Large intestine (tissue), 3 donors: ENCODE measurements around the gene TFEC. TPM values are rescaled to one million over a fixed set of nuclear protein-coding genes. Genes with fewer than 3 reads are reported as not detected.

Source experiments
- DNase-seq, 2 donors: peaks; one replicate each; pipeline versions ENCODE4 v3.0.0 to v3.0.0-alpha.2; 2013
- H3K27ac ChIP-seq: one replicate; pipeline ENCODE4 v1.5.1; 2013; ENCODE audit warnings: low read length
- H3K27me3 ChIP-seq: 2 replicates; pipeline ENCODE4 v1.6.1; 2013; ENCODE audit warnings: low read length; ENCODE audit not compliant: control insufficient read depth, insufficient read depth
- H3K36me3 ChIP-seq: 2 replicates; pipeline ENCODE4 v1.6.1; 2013; ENCODE audit warnings: low read length; ENCODE audit not compliant: control insufficient read depth, insufficient read depth
- H3K4me1 ChIP-seq: one replicate; pipeline ENCODE4 v1.6.1; 2013; ENCODE audit warnings: low read length; ENCODE audit not compliant: control insufficient read depth, insufficient read depth
- H3K4me3 ChIP-seq: one replicate; pipeline ENCODE4 v1.5.1; 2013; ENCODE audit warnings: low read length
- H3K9me3 ChIP-seq: one replicate; pipeline ENCODE4 v1.6.1; 2013; ENCODE audit warnings: mild to moderate bottlenecking, low read depth, low read length, moderate library complexity; ENCODE audit not compliant: control insufficient read depth
- WGBS: methylation state at CpG from one replicate; pipeline ENCODE4 v1.1.5; 2013; ENCODE audit warnings: low lambda C conversion rate; ENCODE audit not compliant: insufficient coverage; 5-methylcytosine and 5-hydroxymethylcytosine counted together
- polyA plus RNA-seq: library from polyadenylated mRNA; unstranded; fragments of 120-200 nt; gene quantifications from one replicate; pipeline ENCODE4 v1.2.1, GENCODE V29; 2013

TFEC gene
- polyA plus RNA-seq, 1 donor: 132 TPM

DNA sequence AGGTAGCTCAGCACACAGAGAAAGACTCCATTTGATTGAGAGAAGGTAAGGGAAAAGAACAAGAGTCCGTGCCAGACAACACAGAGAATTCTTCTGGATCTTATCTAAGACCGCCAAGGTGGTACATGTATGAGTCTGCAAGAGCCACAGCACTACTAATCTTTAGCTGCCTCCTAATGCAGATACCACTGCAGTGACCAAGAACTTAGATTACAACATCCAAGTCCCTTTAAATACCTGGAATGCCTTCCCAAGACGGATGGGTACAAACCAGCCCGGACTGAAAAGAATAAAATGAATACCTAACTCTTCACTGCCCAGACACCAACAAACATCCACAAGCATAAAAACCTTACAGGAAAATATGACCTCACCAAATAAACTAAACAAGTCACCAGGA, 33.3 kb downstream of the TFEC start:
- Histone ChIP-seq H3K36me3 (no peaks in the 10 kb centered on the region), H3K9me3 (no peaks in the 10 kb centered on the region), H3K27me3 (no peaks in the 10 kb centered on the region), H3K27ac (no peak overlapping the region), H3K4me1 (no peaks in the 10 kb centered on the region), H3K4me3 (no peak overlapping the region)
- DNase-seq: no peak
- WGBS: no CpG with 5 or more reads among the region's 4 CpGs

- Histone ChIP-seq H3K9me3 (no peaks in the 10 kb centered on the region), H3K27ac (no peak overlapping the region), H3K36me3 (no peaks in the 10 kb centered on the region), H3K4me1 (no peaks in the 10 kb centered on the region), H3K4me3 (no peak overlapping the region), H3K27me3 (no peaks in the 10 kb centered on the region)
- no peak for DNase-seq
- WGBS: no CpG with 5 or more reads among the region's 6 CpGs
Measured at GRCh38 chr7:115995701-115996100, 34.9 kb downstream of the TFEC start.

DNA sequence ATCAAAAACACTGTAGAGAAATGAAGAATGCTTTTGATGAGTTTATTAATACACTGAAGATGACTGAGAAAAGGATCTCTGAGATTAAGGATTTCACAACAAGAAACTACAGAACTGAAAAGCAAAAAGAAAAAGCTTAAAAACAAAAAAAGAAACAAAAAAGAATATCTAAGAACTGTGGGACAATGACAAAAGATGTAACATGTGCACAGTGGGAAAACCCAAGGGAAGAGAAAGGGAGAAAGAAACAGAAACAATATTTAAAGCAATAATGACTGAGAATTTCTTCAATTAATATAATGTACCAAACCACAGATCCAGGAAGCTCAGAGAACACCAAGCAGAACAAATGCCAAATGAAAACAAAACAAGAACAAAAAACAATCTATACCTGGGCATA, 42.2 kb downstream of the TFEC start:
- no peaks in the 10 kb centered on the region for H3K36me3 ChIP-seq
- H3K4me3 ChIP-seq: no peak overlapping the region
- no peaks in the 10 kb centered on the region for H3K27me3 ChIP-seq
- no peak for DNase-seq
- H3K4me1 ChIP-seq: no peaks in the 10 kb centered on the region
- H3K27ac ChIP-seq: no peak overlapping the region
- no peaks in the 10 kb centered on the region for H3K9me3 ChIP-seq

- H3K27me3 ChIP-seq: no peaks in the 10 kb centered on the region
Measured at GRCh38 chr7:115987486-115987885, 43.1 kb downstream of the TFEC start.

GRCh38 chr7:115984105-115984504, 46.5 kb downstream of the TFEC start:
- no peak overlapping the region for H3K27ac ChIP-seq
- no peaks in the 10 kb centered on the region for H3K27me3 ChIP-seq
- no peak overlapping the region for H3K4me3 ChIP-seq
- no peaks in the 10 kb centered on the region for H3K9me3 ChIP-seq
- H3K4me1 ChIP-seq: no peaks in the 10 kb centered on the region
- H3K36me3 ChIP-seq: no peaks in the 10 kb centered on the region
- no peak for DNase-seq

More at GRCh38 chr7:115987486-115987885, 43.1 kb downstream of the TFEC start:
- Histone ChIP-seq H3K9me3 (no peaks in the 10 kb centered on the region), H3K4me1 (no peaks in the 10 kb centered on the region), H3K4me3 (no peak overlapping the region), H3K27ac (no peak overlapping the region), H3K36me3 (no peaks in the 10 kb centered on the region)
- no peak for DNase-seq

DNA sequence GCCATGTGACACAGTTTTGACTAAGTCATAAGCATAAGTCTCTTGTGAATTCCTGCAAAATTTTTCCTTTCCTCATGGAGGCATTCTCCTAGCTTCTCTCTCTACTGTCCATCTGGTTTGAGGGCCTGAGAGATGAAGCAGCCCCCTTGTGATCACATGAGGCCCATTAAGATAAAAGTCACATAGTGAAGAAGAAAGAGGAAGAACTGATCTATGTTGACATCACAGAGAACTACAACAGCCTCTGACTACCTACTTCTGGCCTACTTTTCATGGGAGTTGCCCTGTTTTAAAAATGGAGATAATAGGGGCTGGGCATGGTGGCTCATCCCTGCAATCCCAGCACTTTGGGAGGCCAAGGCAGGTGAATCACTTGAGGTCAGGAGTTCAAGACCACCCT, 50.4 kb downstream of the TFEC start:
- no peak for DNase-seq
- Histone ChIP-seq H3K36me3 (no peaks in the 10 kb centered on the region), H3K4me1 (peaks cover under 1% of the 10 kb centered on the region), H3K4me3 (no peak overlapping the region), H3K9me3 (no peaks in the 10 kb centered on the region), H3K27ac (no peak overlapping the region), H3K27me3 (no peaks in the 10 kb centered on the region)

- WGBS: 81% methylated on average over 3 of the region's 3 CpGs
- H3K36me3 ChIP-seq: no peaks in the 10 kb centered on the region
- H3K4me3 ChIP-seq: no peak overlapping the region
- peaks cover 11% of the 10 kb centered on the region for H3K4me1 ChIP-seq
- no peak overlapping the region for H3K27ac ChIP-seq
- no peaks in the 10 kb centered on the region for H3K9me3 ChIP-seq
- no peak for DNase-seq
- H3K27me3 ChIP-seq: no peaks in the 10 kb centered on the region
Measured at GRCh38 chr7:115976651-115977050, 53.9 kb downstream of the TFEC start.

- Histone ChIP-seq H3K27me3 (no peaks in the 10 kb centered on the region), H3K4me3 (no peak overlapping the region), H3K27ac (peak overlapping the region; percentile 60), H3K36me3 (no peaks in the 10 kb centered on the region), H3K9me3 (no peaks in the 10 kb centered on the region), H3K4me1 (peaks cover 19% of the 10 kb centered on the region)
- DNase-seq: no peak
- WGBS: 80% methylated on average over 5 of the region's 5 CpGs
Measured at GRCh38 chr7:115975766-115976165, 54.8 kb downstream of the TFEC start.

DNA sequence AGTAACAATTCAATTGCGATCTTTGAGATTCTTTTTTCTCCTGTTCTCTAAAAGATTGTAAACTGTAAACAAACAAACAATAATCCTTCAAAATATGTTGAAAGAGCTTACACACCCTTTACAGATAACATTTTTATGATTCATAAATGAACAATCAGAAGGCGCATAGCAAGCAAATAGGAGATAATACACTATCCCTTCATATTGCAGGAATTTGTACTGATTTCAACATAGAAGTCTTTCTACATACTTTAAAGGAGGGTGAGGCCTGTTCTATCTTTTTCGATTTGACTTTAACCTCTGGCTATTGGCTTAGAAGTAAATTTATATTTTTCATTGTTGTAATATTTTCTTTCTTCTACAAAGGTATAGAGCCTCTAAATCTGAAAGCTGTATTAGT, 57.2 kb downstream of the TFEC start:
- H3K4me1 ChIP-seq: peaks cover 38% of the 10 kb centered on the region
- DNase-seq: peak; percentile 51 to 73
- H3K4me3 ChIP-seq: peak overlapping the region; percentile 21
- no peaks in the 10 kb centered on the region for H3K36me3 ChIP-seq
- no peaks in the 10 kb centered on the region for H3K27me3 ChIP-seq
- WGBS: 16% methylated on average over 3 of the region's 3 CpGs
- H3K9me3 ChIP-seq: no peaks in the 10 kb centered on the region
- H3K27ac ChIP-seq: peak overlapping the region; percentile 72

GRCh38 chr7:115971506-115971905, 59.1 kb downstream of the TFEC start:
- H3K36me3 ChIP-seq: no peaks in the 10 kb centered on the region
- no peak overlapping the region for H3K4me3 ChIP-seq
- H3K9me3 ChIP-seq: no peaks in the 10 kb centered on the region
- DNase-seq: no peak
- H3K27me3 ChIP-seq: no peaks in the 10 kb centered on the region
- H3K27ac ChIP-seq: peak overlapping the region; percentile 89
- peaks cover 38% of the 10 kb centered on the region for H3K4me1 ChIP-seq

GRCh38 chr7:115968596-115968995, 62.0 kb downstream of the TFEC start:
- H3K4me1 ChIP-seq: peaks cover 34% of the 10 kb centered on the region
- no peaks in the 10 kb centered on the region for H3K36me3 ChIP-seq
- H3K9me3 ChIP-seq: no peaks in the 10 kb centered on the region
- no peak overlapping the region for H3K4me3 ChIP-seq
- H3K27me3 ChIP-seq: no peaks in the 10 kb centered on the region
- DNase-seq: peak; percentile 53 to 78
- WGBS: no CpG with 5 or more reads among the region's 1 CpG
- peak overlapping the region; percentile 89 for H3K27ac ChIP-seq
